Subcutaneous adipose tissue (tissue), 4 donors: ENCODE results near the gene DOP1B. TPM values are rescaled to one million over a fixed set of nuclear protein-coding genes. Genes with fewer than 3 reads are reported as not detected.

ENCODE experiments used
- CTCF ChIP-seq: fragments of 450-650 bp; IDR thresholded peaks from one replicate; pipeline ENCODE4 v1.5.1; 2016; ENCODE audit warnings: low read depth, mild to moderate bottlenecking, control low read depth, antibody characterized with exemption, moderate library complexity
- total RNA-seq, 4 donors: library from RNA; depleted of rRNA; stranded (reverse); fragments of >200 nt; gene quantifications; one replicate each; pipeline ENCODE4 v1.1.0, GENCODE V29; 2016

Gene DOP1B
- total RNA-seq, 4 donors from 2014 or later, result 8.3 to 31.1 (median 16.7) TPM

GRCh38 chr21:36188937-36189336 lies 32.3 kb downstream of the DOP1B start:
- TF ChIP-seq CTCF, result no peak

- TF ChIP-seq CTCF, result no peak
Measured at GRCh38 chr21:36190736-36191135, 34.1 kb downstream of the DOP1B start.

- TF ChIP-seq CTCF, result no peak
Measured at GRCh38 chr21:36193200-36193599, 36.6 kb downstream of the DOP1B start.

GRCh38 chr21:36194024-36194423 lies 37.4 kb downstream of the DOP1B start:
- TF ChIP-seq CTCF, result no peak

GRCh38 chr21:36195613-36196012 lies 39.0 kb downstream of the DOP1B start:
- TF ChIP-seq CTCF, result no peak

- TF ChIP-seq CTCF, result no peak
Measured at GRCh38 chr21:36199021-36199420, 42.4 kb downstream of the DOP1B start.

GRCh38 chr21:36200081-36200561 lies 43.5 kb downstream of the DOP1B start:
- no peak for TF ChIP-seq CTCF
